ENCODE data around the gene TNFSF11.

DNA sequence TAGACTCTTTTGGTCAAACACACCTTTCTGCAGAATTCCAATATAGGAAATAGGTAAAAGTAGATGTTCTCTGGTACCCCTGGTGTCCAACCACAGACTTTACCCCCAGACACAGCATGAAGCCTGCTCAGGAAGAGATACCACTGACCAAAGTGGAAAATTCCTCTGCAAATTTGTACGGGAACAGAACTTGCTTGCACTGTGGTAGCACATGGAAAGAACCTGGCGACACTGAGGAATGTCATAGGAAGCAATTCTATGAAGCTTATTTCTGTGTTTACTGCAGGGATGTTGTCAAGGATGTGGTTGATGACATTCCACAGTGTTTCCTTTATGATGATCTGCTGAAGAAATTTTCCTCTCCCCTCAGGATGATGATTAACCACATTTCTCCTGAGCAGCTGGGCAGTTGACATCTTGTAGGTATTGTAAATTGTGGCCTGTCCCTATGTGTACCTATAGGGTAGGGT is 48.9 kb upstream of the TNFSF11 start:
- TF ChIP-seq, protein P1, sequence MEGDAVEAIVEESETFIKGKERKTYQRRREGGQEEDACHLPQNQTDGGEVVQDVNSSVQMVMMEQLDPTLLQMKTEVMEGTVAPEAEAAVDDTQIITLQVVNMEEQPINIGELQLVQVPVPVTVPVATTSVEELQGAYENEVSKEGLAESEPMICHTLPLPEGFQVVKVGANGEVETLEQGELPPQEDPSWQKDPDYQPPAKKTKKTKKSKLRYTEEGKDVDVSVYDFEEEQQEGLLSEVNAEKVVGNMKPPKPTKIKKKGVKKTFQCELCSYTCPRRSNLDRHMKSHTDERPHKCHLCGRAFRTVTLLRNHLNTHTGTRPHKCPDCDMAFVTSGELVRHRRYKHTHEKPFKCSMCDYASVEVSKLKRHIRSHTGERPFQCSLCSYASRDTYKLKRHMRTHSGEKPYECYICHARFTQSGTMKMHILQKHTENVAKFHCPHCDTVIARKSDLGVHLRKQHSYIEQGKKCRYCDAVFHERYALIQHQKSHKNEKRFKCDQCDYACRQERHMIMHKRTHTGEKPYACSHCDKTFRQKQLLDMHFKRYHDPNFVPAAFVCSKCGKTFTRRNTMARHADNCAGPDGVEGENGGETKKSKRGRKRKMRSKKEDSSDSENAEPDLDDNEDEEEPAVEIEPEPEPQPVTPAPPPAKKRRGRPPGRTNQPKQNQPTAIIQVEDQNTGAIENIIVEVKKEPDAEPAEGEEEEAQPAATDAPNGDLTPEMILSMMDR (conservative IDR thresholded peaks at IDR 0.05; ENCODE audit: low read length), result no peak
- no peak for TF ChIP-seq EZH2phosphoT487 (IDR thresholded peaks at IDR 0.05; ENCODE audit: borderline replicate concordance)

Measured in Loucy (cell line).